ENCODE data around the gene RAB35.

Gene RAB35

GRCh38 chr12:120095736-120096135, 20.8 kb downstream of the RAB35 start:
- H3K4me3 Mint-ChIP-seq: peak overlapping the region; percentile 15
- H3K9me3 Mint-ChIP-seq: no peaks in the 10 kb centered on the region
- TF ChIP-seq CTCF (IDR thresholded peaks at IDR 0.05): no peak

GRCh38 chr12:120095331-120095730, 21.2 kb downstream of the RAB35 start:
- H3K4me3 Mint-ChIP-seq: peak overlapping the region; percentile 15
- TF ChIP-seq CTCF (IDR thresholded peaks at IDR 0.05): no peak
- peak overlapping the region; percentile 96 for H3K27ac Mint-ChIP-seq
- DNase-seq: no peak
- peaks cover 16% of the 10 kb centered on the region for H3K36me3 Mint-ChIP-seq (ENCODE audit: low read depth)
- H3K9me3 Mint-ChIP-seq: no peaks in the 10 kb centered on the region
- no peaks in the 10 kb centered on the region for H3K27me3 Mint-ChIP-seq (ENCODE audit: low read depth, poor library complexity)
- H3K4me1 Mint-ChIP-seq: peaks cover 65% of the 10 kb centered on the region

More at GRCh38 chr12:120095736-120096135, 20.8 kb downstream of the RAB35 start:
- Mint-ChIP-seq H3K36me3 (ENCODE audit: low read depth) (peaks cover 16% of the 10 kb centered on the region), H3K4me1 (peaks cover 65% of the 10 kb centered on the region), H3K27ac (peak overlapping the region; percentile 96), H3K27me3 (ENCODE audit: low read depth, poor library complexity) (no peaks in the 10 kb centered on the region)
- peak; percentile 54 for DNase-seq

- no peak for TF ChIP-seq CTCF (IDR thresholded peaks at IDR 0.05)
- Mint-ChIP-seq H3K36me3 (ENCODE audit: low read depth) (peaks cover 16% of the 10 kb centered on the region), H3K27me3 (ENCODE audit: low read depth, poor library complexity) (no peaks in the 10 kb centered on the region), H3K27ac (no peak overlapping the region), H3K4me3 (no peak overlapping the region), H3K4me1 (peaks cover 65% of the 10 kb centered on the region), H3K9me3 (no peaks in the 10 kb centered on the region)
- no peak for DNase-seq
Measured at GRCh38 chr12:120094485-120094884, 22.1 kb downstream of the RAB35 start.

- DNase-seq: peak; percentile 73
Measured at GRCh38 chr12:120093592-120094355, 22.8 kb downstream of the RAB35 start.

GRCh38 chr12:120093336-120093591, 23.3 kb downstream of the RAB35 start:
- Mint-ChIP-seq H3K27me3 (ENCODE audit: low read depth, poor library complexity) (peaks cover 7% of the 10 kb centered on the region), H3K27ac (peak overlapping the region; percentile 61), H3K9me3 (no peaks in the 10 kb centered on the region), H3K4me3 (no peak overlapping the region), H3K4me1 (peaks cover 71% of the 10 kb centered on the region), H3K36me3 (ENCODE audit: low read depth) (peaks cover 9% of the 10 kb centered on the region)
- no peak for DNase-seq
- TF ChIP-seq CTCF (IDR thresholded peaks at IDR 0.05): no peak

More at GRCh38 chr12:120093592-120094355, 22.8 kb downstream of the RAB35 start:
- H3K36me3 Mint-ChIP-seq (ENCODE audit: low read depth): peaks cover 14% of the 10 kb centered on the region
- peaks cover 71% of the 10 kb centered on the region for H3K4me1 Mint-ChIP-seq
- TF ChIP-seq CTCF (IDR thresholded peaks at IDR 0.05): no peak
- H3K4me3 Mint-ChIP-seq: peak overlapping the region; percentile 52
- peaks cover 6% of the 10 kb centered on the region for H3K27me3 Mint-ChIP-seq (ENCODE audit: low read depth, poor library complexity)
- peak overlapping the region; percentile 68 for H3K27ac Mint-ChIP-seq
- H3K9me3 Mint-ChIP-seq: no peaks in the 10 kb centered on the region

Data from nephron progenitor cell (in vitro differentiated cells).